AG08395 (cell line): ENCODE results near the gene NF2.
"Not testable (repeated sequence)": the region's sequence is repeated elsewhere in the genome, so short reads cannot be mapped to it uniquely, and the experiment has no call there.

Experiments used
- DNase-seq: peaks from one replicate; pipeline ENCODE4 v3.0.0; 2012; ENCODE audit warnings: mixed read lengths, low spot score

Gene NF2

GRCh38 chr22:29603358-29604075 lies at the start of gene NF2:
Gene NF2, plus strand, starts transcription at chr22:29603633. Its CDS starts 366 bp downstream, at chr22:29603999.
- DNase-seq, result peak; percentile 99

- peak; percentile 17 for DNase-seq
Observed at GRCh38 chr22:29555065-29555644, 48.3 kb upstream of the NF2 start.

- no peak for DNase-seq
Observed at GRCh38 chr22:29559030-29559429, 44.4 kb upstream of the NF2 start.

- no peak for DNase-seq
Observed at GRCh38 chr22:29559853-29560252, 43.6 kb upstream of the NF2 start.

GRCh38 chr22:29563652-29564460 lies 39.6 kb upstream of the NF2 start:
- no peak for DNase-seq

- DNase-seq, result not testable (repeated sequence)
Observed at GRCh38 chr22:29566513-29566912, 36.9 kb upstream of the NF2 start.

GRCh38 chr22:29567338-29567737 lies 36.1 kb upstream of the NF2 start:
- DNase-seq, result no peak

GRCh38 chr22:29569011-29569678 lies 34.3 kb upstream of the NF2 start:
- DNase-seq, result no peak

GRCh38 chr22:29570456-29570855 lies 33.0 kb upstream of the NF2 start:
- DNase-seq, result no peak

- no peak for DNase-seq
Observed at GRCh38 chr22:29570912-29571549, 32.4 kb upstream of the NF2 start.

GRCh38 chr22:29574762-29575450 lies 28.5 kb upstream of the NF2 start:
- DNase-seq, result no peak

GRCh38 chr22:29578462-29579200 lies 24.8 kb upstream of the NF2 start:
- no peak for DNase-seq

GRCh38 chr22:29580200-29580810 lies 23.1 kb upstream of the NF2 start:
- no peak for DNase-seq

- no peak for DNase-seq
Observed at GRCh38 chr22:29581799-29582198, 21.6 kb upstream of the NF2 start.

GRCh38 chr22:29584975-29585374 lies 18.5 kb upstream of the NF2 start:
- DNase-seq, result no peak

GRCh38 chr22:29586193-29586705 lies 17.2 kb upstream of the NF2 start:
- not testable (repeated sequence) for DNase-seq

- DNase-seq, result peak; percentile 84
Observed at GRCh38 chr22:29587938-29588699, 15.3 kb upstream of the NF2 start.

GRCh38 chr22:29593923-29594322 lies 9.5 kb upstream of the NF2 start:
- DNase-seq, result no peak

- DNase-seq, result not testable (repeated sequence)
Observed at GRCh38 chr22:29594447-29594846, 9.0 kb upstream of the NF2 start.
